CD4-positive, alpha-beta T cell treated with Interleukin-1 beta for 1 hour (primary cell): ENCODE data around the gene MEIS2.
"Not testable (repeated sequence)": the region's sequence is repeated elsewhere in the genome, so short reads cannot be mapped to it uniquely, and the experiment has no call there.

ENCODE experiments used
- DNase-seq, 2 donors: peaks; one replicate each; pipeline ENCODE4 v3.0.0-alpha.2; 2020 to 2022

The MEIS2 gene

DNA sequence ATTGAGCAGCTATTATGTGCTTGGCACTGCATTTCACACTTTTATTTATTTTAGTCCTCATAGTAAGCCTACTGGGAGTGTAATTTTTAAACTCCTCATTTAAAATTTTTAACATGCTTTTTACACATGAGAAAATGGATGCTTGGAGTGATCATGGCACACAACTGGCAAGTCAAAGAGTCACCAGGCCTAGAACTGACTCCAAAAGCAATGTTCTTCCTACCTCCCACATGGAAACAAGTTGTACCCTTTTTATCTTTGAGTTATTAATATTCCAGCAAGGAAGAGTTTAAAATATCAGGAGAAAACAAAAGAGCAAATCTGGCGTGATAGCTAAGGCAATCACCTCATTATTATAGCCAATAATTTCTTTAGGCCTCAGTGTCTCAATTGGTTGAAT, 100.6 kb downstream of the MEIS2 start:
- DNase-seq = no peak

- no peak for DNase-seq
Observed at GRCh38 chr15:36996538-36997181, 103.7 kb downstream of the MEIS2 start.

DNA sequence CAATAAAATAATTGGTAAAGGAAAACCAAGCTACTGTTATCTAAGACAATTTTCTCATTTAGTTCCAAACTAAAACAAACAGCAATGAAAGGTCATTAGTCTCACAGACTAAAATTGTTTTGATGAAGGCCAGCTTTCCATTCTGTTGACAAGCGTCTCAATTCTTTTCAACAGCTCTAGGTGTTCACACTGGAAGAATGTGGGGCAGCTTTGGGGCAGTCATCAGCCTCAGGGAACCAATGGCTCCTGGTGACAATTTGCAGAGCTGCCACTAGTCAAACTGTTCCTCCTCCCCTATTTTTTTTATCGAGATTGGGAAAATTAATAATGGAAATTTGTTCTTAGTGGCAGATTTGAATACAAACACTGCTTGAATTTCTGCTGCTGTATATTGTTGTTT, 104.2 kb downstream of the MEIS2 start:
- DNase-seq = no peak

DNA sequence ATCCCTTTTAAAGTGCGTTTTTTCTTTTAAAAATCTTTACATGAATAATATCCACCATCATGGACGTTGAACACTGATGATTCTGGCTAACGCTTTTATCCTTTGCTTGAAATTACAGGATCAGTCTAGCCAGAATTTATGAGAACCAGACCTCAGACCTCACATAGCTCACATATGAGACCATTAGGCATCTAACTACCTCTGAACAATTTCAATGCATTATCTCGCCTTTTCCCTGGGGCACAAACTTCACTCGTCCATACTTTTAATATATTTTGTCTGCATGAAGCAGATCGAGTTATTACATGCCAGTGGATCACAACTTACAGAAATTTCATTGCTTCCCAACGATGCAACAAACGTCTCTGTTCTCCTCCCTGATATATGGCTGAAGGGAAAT, 105.6 kb downstream of the MEIS2 start:
- no peak for DNase-seq

DNA sequence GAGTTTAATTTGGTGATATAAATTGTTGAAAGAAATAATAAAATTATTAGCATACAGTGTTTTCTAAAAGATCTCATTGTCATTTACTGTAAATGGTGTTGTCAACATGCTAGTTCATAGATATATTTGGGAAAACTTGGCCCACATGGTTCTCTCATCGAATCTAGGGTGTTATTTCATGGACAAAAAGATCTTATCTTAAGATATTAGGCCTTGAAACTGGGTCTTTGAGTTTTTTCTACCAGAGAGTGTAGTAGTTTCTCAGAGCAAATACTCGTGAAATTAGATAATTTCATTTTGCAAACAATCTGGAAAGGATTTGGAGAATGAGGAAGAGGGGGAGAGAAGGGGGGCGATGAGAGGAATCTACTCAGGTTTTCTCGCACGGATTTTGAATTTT, 107.9 kb downstream of the MEIS2 start:
- no peak for DNase-seq

DNA sequence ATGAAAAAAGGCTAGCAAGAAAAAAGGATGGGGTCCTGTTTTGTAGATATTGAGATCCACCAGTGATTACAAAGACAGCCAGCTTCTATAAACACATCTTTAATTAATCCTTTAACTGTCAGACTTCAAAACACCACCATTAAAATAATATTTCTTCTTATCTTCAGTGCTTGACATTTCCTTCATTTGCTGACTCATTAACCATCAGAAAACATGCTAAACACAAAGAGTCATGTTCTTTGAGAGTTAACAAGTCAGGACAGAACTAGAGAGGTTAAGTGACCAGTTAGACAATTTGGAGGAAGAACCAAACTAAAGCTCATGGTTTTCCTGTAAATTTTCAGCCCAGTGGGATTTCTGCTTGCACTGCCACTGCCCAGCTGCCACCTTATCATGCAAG, 111.4 kb downstream of the MEIS2 start:
- DNase-seq = no peak

DNA sequence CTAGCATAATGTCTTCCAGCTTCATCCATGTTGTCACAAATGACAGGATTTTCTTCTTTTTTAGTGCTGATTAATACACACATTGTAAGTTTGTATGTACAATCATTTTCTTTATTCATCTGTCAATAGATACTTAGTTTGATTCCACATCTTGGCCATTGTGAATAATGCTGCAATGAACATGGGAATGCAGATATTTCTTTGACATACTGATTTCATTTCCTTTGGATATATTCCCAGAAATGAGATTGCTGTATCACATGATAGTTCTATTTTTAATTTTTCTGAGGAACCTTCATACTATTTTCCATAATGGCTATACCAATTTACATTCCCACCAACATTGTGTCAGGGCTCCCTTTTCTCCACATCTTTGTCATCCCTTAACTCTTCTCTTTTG, 117.9 kb downstream of the MEIS2 start:
- DNase-seq = no peak

- DNase-seq = not testable (repeated sequence)
Observed at GRCh38 chr15:36980281-36980680, 120.1 kb downstream of the MEIS2 start.

GRCh38 chr15:36978625-36979024, 121.7 kb downstream of the MEIS2 start:
- no peak for DNase-seq

DNA sequence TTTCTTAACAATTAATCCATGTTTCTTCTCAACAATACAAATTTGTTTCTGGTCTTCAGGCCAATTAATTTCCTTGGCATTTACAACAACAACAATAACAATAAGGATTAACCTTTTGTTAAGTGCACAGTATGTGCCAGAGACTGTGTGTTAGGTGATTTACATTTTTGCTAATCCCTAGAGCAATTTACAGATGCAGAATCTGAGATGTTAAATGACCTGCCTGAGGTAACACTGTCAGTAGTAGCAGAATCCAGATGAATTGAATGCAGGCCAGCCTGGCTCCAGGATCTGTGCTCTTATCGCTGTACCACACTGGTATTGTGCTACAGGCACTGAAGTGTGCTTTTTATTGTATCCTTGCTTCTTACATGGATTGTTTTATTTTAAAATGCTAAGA, 122.2 kb downstream of the MEIS2 start:
- DNase-seq = no peak

- DNase-seq = no peak
Observed at GRCh38 chr15:36977659-36978058, 122.7 kb downstream of the MEIS2 start.

GRCh38 chr15:36972704-36973103, 127.6 kb downstream of the MEIS2 start:
- no peak for DNase-seq

GRCh38 chr15:36970522-36970921, 129.8 kb downstream of the MEIS2 start:
- no peak for DNase-seq

DNA sequence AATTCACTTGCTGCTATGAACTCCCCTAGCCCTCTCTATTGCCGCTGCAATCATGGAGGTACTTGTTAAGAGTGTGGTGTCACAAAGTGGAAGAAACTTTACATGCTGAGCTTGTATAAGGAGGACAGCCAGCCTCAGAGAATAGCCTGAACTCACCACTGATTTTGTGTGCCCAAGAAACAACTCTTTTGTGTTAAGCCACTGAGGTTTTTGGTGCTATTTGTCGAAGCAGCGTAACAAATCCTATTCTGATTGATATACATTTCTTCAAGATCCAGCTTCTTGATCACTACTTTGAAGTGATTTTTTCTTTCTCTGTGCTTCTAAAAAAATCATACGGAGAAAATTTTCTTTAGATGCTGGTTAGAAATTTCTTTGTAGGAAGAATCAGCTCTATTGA, 132.4 kb downstream of the MEIS2 start:
- DNase-seq = no peak

DNA sequence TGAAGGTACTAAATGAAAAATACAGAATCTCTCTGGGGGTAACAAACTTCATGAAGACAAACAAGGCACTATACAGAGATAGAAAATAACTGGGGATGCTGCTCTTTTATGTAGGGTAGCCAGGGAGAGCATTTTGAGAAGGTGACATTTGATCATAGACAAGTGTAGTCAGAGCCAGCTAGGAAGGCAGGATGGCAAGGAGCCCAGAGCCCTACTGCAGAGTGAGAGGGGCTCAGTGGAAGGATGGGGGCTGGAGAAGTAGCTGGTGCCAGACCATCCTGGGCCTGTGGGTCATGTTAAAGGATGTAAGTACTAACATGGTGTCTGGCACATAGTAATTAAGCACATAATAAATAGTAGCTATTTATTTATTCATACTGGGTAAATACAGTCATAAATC, 133.6 kb downstream of the MEIS2 start:
- no peak for DNase-seq

DNA sequence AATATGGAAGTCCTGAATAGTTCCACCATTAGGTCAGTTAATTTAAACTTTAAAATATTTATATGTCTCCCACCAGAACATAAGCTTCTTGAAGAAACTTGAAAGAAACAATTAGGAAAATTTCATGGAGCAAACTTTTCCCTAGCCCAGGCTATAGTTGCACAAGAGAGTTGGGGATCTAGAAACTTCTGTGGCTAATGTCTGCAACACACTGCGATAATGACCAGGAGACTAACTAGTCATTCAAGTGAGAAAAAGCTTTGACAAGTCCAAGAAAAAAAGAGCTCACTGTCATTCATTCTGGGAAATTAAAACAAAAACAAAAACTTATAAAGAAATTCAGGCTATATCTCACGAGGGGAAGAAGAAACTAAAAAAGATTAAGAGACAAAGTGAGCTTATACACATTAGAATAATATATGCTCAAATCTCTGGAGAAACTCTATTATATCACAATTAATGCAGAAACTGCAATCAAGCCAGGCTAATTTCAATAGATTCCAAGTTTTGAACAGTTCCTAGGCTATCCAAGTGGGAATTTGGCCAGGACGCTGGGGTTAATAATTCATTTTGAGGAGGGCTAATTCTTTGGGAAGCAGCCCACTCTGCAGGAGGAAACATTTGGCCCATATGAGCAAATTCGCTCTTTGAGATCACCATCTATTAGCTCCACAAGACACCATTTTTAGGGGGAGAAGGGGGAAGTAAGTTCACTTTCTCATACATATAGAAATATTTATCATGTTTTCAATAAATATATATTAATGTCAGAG, 134.6 kb downstream of the MEIS2 start:
- no peak for DNase-seq

DNA sequence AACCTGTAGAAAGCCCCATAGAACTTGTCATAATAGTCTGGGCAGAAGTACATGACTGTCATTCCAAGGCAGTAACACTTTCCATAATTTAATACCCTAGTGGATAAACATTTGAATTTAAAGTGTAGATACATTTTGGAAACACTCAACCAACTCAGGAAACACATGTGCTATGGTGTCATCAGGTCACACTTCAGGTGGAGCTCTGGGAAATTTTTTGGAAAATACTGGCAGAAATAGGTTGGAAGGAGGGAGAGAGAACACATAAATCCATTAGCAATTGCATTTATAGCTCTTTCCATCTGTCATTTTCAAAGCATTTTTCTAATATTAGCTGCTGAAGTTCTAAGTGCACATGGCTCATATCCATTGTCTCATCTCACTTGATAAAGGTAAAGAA, 135.7 kb downstream of the MEIS2 start:
- DNase-seq = no peak

DNA sequence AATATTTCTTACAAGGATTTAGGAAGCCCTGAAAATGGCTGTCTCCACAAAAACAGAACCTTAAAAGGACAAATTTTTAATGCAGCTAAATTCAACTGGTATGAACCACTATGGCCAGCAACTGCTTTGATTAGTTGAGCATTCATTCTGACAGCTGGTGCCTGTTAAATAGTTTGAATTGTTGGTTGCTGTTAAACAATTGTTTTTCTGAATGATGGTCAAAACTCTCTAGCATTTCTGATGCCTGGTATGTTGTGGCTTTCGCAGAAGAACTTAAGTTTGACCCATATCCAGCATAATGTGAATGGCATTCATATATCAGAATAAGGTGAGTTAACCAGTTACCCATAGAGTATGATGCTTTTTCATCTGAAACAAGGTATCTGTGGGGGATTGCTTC, 138.4 kb downstream of the MEIS2 start:
- no peak for DNase-seq

DNA sequence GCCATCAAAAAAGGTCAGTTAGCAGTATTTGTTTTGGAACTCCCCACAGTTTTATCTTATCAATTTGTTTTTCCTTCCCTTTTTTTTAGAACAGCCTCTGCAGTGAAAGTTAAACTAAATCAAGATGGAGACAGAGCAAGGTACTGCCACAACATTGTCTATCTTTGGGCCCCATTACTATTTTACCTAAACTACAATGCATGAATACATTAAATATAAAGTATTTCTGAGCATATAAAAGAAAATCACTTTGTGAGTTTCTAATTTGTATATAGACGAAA, 139.5 kb downstream of the MEIS2 start:
- DNase-seq = no peak

DNA sequence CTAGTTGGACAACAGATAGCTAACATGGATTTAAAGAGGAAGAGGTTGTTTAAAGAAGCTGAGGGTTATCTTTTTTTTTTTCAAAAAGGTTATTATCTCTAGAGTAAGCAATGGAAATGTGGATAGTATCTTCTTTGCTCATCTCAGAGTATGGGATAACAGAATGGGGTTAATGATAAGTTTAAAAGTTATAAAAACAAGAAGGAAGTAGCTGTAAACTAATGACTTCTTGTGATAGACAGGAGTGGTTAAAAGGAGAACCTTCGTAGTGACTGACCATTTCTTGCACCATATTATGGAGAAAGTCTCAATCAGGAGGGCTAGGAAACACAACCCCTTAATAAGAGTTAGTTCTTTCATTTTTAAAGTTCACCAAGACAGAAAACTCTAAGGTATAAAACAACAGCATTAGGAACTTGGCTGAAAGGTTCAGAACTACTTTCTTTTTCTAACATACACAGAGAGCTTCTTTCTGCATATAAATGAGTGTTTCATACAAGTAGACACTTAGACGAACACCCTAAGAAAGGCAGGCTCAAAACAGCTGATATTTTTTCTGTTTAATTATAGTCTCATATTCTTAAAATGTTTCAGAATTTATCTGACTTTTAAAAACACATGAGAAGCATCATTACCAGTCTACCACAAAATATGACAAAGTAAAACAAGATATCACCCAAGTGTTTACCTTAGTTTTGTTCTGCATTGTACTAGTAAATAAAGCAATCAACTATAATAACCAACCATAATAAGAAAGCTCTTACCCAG, 140.0 kb downstream of the MEIS2 start:
- DNase-seq = no peak

DNA sequence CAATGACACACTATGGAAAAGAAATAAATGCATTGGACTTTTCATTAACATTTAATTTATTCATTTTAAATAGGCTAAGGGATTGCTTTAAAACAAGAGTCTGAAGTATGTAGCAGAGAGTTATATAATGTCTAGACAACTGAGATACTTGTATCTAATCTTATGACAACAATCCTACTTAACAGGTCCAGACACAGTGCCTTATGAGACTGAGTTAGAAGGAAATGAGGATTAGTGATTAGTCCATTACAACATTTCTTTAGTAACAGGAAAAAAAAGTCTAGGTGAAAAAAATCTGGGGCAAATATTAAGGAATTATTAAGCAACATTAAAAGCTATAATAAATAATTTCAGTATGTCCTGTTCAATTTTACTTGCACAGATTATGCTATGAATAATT, 140.6 kb downstream of the MEIS2 start:
- no peak for DNase-seq

GRCh38 chr15:36958606-36959005, 141.7 kb downstream of the MEIS2 start:
- DNase-seq = no peak

GRCh38 chr15:36954486-36954885, 145.9 kb downstream of the MEIS2 start:
- no peak for DNase-seq

DNA sequence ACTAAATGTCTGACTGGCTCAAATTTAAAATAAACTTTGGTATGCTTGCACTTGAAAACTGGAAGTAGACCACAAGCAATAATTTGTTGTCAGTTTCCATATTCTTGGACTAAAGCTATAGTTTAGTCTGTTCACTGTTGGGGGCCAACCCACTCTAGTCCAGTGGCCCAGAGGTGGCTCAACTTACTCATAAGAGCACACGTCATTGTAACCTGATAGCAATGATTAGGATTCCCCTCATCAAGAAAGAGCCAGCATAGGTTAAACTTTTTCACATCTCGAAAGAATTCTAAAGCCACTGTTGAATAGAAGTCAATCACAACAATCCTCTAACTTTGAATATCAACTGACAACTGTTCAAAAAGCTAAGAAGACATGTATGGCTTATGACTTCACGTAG, 147.0 kb downstream of the MEIS2 start:
- no peak for DNase-seq
